Fibroblast of lung (primary cell): ENCODE data around the gene C2orf81. TPM values are rescaled to one million over a fixed set of nuclear protein-coding genes. Genes with fewer than 3 reads are reported as not detected.
"Not testable (repeated sequence)": the region's sequence is repeated elsewhere in the genome, so short reads cannot be mapped to it uniquely, and the experiment has no call there.

Source experiments
- DNase-seq, 2 donors: peaks; one replicate each; pipeline versions ENCODE4 v3.0.0 to v3.0.0-alpha.2; 2010; ENCODE audit warnings: low read depth in 2 of 2
- H2AFZ ChIP-seq: 2 replicates; pipeline ENCODE4 v1.5.1; 2012; ENCODE audit warnings: low read length, control low read depth, inconsistent platforms
- H3K27ac ChIP-seq: 2 replicates; pipeline ENCODE4 v1.5.1; 2011; ENCODE audit warnings: low read length, control low read depth; ENCODE audit not compliant: insufficient read depth
- H3K27me3 ChIP-seq: 2 replicates; pipeline ENCODE4 v1.5.1; 2011; ENCODE audit warnings: mild to moderate bottlenecking, low read length; ENCODE audit not compliant: control insufficient read depth, insufficient read depth
- H3K36me3 ChIP-seq: 2 replicates; pipeline ENCODE4 v1.5.1; 2011; ENCODE audit warnings: low read length; ENCODE audit not compliant: control insufficient read depth, insufficient read depth
- H3K4me1 ChIP-seq: 2 replicates; pipeline ENCODE4 v1.5.1; 2011; ENCODE audit warnings: low read length; ENCODE audit not compliant: control insufficient read depth, insufficient read depth; ENCODE audit errors: extremely low read depth
- H3K4me2 ChIP-seq: 2 replicates; pipeline ENCODE4 v1.5.1; 2011; ENCODE audit warnings: low read length, control low read depth; ENCODE audit not compliant: insufficient read depth; ENCODE audit errors: extremely low read depth
- H3K4me3 ChIP-seq, 4 experiments: fragments of 200-600 bp in 1 of 4; sonication (generic) in 1 of 4; replicated peaks in 1 of 4; 2 replicates each; pipeline ENCODE4 v1.5.1; 2011 to 2016; ENCODE audit warnings: low read length in 4 of 4, low read depth in 3 of 4, mild to moderate bottlenecking in 3 of 4, control low read depth in 2 of 4, inconsistent platforms in 1 of 4, mixed read lengths in 1 of 4; ENCODE audit not compliant: insufficient read depth in 1 of 4; ENCODE audit errors: control extremely low read depth in 1 of 4
- H3K79me2 ChIP-seq: 2 replicates; pipeline ENCODE4 v1.5.1; 2012; ENCODE audit warnings: mild to moderate bottlenecking, low read length, inconsistent platforms; ENCODE audit not compliant: control insufficient read depth, insufficient read depth
- H3K9ac ChIP-seq: 2 replicates; pipeline ENCODE4 v1.5.1; 2011; ENCODE audit warnings: mild to moderate bottlenecking, low read length, control low read depth; ENCODE audit not compliant: insufficient read depth
- H3K9me3 ChIP-seq: 2 replicates; pipeline ENCODE4 v1.5.1; 2012; ENCODE audit warnings: low read depth, low read length; ENCODE audit not compliant: control insufficient read depth, insufficient read depth
- H4K20me1 ChIP-seq: 2 replicates; pipeline ENCODE4 v1.5.1; 2011; ENCODE audit warnings: low read length; ENCODE audit not compliant: control insufficient read depth, insufficient read depth; ENCODE audit errors: extremely low read depth
- CTCF ChIP-seq, 2 donors: IDR thresholded peaks in 1 of 2; conservative IDR thresholded peaks in 1 of 2; 1 replicate in 1 of 2; 2 replicates in 1 of 2; pipeline ENCODE4 v1.5.1; 2011 to 2012; ENCODE audit warnings: low read length in 2 of 2, control low read depth in 1 of 2, inconsistent platforms in 1 of 2, low read depth in 1 of 2, mild to moderate bottlenecking in 1 of 2
- EZH2 ChIP-seq: IDR thresholded peaks from 2 replicates; pipeline ENCODE4 v1.5.1; 2012; ENCODE audit warnings: low read length, control low read depth, mild to moderate bottlenecking; ENCODE audit errors: missing control alignments
- polyA plus RNA-seq, 2 donors: library from polyadenylated mRNA; depleted of rRNA in 1 of 2; stranded (reverse) in 1 of 2; unstranded in 1 of 2; fragments of >200 nt; gene quantifications; 2 replicates each; pipeline ENCODE4 v1.2.1, GENCODE V29; 2011 to 2012; ENCODE audit warnings: missing spikeins in 1 of 2
- total RNA-seq: library from RNA; depleted of rRNA; stranded (reverse); fragments of >200 nt; gene quantifications from 2 replicates; pipeline ENCODE4 v1.2.1, GENCODE V29; 2014

C2orf81 gene
- total and polyA plus RNA-seq, 2 donors (not counting 1 experiment from before 2014, with no cell fraction given): 0.25 to 1.5 TPM

GRCh38 chr2:74444498-74445318 lies 23.3 kb upstream of the C2orf81 start:
- Histone ChIP-seq H3K9me3 (no peaks in the 10 kb centered on the region), H4K20me1 (no peaks in the 10 kb centered on the region), H3K4me1 (peaks cover under 1% of the 10 kb centered on the region), H3K4me3 (no peak overlapping the region), H3K4me2 (peak overlapping the region; percentile 52), H3K36me3 (no peaks in the 10 kb centered on the region), H3K9ac (no peak overlapping the region), H3K27ac (no peak overlapping the region), H3K79me2 (no peaks in the 10 kb centered on the region), H2AFZ (no peak overlapping the region), H3K27me3 (no peaks in the 10 kb centered on the region)
- TF ChIP-seq CTCF (conservative IDR thresholded peaks at IDR 0.05 in 1 of 2, IDR thresholded peaks at IDR 0.05 in 1 of 2; ENCODE audit: low read depth in 1 of 2, low read length in 2 of 2) (no peak), EZH2 (no peak)
- no peak for DNase-seq

DNA sequence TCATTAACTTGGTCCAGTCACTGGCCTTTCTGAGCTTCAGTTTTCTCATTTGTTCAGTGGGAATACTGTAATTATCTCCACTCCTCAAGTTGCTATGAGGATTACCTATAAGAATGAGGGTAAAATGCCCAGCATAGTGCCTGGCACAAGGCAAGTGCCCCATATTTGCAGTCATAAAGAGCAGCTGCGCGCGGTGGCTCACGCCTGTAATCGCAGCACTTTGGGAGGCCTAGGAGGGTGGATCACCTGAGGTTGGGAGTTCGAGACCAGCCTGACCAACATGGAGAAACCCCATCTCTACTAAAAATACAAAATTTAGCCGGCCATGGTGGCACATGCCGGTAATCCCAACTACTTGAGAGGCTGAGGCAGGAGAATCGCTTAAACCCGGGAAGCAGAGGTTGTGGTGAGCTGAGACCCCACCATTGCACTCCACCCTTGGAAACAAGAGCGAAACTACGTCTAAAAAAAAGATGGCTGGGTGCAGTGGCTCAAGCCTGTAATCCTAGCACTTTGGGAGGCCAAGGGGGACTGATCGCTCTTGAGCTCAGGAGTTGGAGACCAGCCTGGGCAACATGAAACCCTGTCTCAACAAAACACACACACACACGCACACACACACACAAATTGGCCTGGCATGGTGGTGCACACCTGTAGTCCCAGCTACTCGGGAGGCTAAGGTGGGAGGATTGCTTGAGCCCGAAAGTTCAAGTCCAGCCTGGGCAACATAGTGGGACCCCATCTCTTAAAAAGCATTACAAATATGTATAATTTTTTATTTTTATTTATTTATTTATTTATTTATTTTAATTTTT lies 21.3 kb upstream of the C2orf81 start:
- H3K36me3 ChIP-seq, H3K79me2 ChIP-seq, H3K4me1 ChIP-seq, H3K27ac ChIP-seq, H3K9me3 ChIP-seq, H3K27me3 ChIP-seq, H4K20me1 ChIP-seq, H3K4me3 ChIP-seq, H2AFZ ChIP-seq, H3K9ac ChIP-seq, H3K4me2 ChIP-seq, DNase-seq: not testable (repeated sequence)

DNA sequence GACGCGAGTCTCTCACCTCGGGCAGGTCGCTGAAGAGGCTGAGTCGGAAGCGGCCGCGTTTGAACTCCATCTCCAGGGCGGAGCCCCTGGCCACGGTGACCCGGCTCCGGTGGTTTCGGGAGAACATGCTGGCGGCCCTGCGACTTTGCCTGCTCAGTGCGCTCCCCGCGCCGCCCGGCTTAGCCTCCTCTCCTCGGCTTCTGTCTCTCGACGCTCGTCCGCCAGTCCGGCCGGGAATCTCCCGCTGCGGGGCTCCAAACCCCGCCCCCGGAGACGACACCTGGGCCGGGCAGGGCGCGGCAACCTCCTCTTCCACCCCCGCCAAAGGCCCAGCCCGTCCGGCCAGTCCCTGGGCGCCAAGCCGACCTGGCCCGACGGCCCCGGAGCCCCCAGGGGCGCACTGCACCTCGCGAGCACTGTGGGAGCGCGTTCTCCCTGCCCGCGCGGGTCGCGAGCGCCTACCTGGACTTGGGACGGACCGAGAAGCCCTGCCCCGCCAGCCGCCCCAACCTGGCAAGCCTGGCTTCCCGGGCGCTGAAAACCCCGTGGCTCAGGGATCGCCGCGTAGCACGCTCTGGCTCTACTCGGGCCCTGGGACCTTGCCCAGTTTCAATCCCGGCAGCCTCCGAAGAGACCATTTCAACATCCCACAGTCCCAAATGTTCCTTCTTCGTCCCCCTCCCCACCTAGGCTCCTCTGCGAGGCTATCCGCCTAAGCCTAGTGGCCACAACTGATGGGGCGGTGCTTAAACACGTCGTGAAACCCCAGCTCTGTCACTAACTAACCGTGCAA lies 20.5 kb upstream of the C2orf81 start, which contains the start of gene RTKN:
TSS of gene RTKN (minus strand) at position 248 of the 793 bp plus-strand sequence. CDS start at position 127, 121 bp downstream.
- Histone ChIP-seq H3K4me1 (peaks cover 12% of the 10 kb centered on the region), H2AFZ (peak within 1 kb of the TSS; percentile 27), H3K9me3 (no peaks in the 10 kb centered on the region), H3K27ac (no peak within 1 kb of the TSS), H4K20me1 (no peaks in the 10 kb centered on the region), H3K27me3 (no peaks in the 10 kb centered on the region), H3K9ac (no peak within 1 kb of the TSS), H3K4me3 (peak within 1 kb of the TSS in 2 of 4 experiments; percentile 18 to 84), H3K79me2 (no peaks in the 10 kb centered on the region), H3K4me2 (peak within 1 kb of the TSS; percentile 99), H3K36me3 (no peaks in the 10 kb centered on the region)
- DNase-seq: no peak
- TF ChIP-seq EZH2: no peak
